ENCODE measurements around the gene GPC4.

DNA sequence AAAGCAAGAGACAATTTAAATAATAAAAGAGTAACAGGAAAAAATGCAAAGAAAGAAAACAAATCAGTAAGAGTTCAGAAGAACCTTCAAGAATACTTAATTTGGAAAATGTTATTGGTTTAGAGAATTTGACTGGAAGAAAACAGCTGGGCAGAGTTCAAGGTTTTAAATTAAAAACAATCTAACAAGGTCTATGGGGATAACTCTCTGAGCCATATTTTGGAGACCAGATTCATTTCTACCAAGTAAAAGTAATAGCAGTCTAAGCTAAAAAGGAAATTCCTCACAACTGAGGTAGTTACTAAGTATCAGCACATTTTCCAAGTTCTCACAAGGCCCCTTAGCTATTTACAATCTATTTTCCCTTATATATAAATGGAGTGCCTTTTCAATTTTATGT, 114.7 kb downstream of the GPC4 start:
- TF ChIP-seq, protein P1, sequence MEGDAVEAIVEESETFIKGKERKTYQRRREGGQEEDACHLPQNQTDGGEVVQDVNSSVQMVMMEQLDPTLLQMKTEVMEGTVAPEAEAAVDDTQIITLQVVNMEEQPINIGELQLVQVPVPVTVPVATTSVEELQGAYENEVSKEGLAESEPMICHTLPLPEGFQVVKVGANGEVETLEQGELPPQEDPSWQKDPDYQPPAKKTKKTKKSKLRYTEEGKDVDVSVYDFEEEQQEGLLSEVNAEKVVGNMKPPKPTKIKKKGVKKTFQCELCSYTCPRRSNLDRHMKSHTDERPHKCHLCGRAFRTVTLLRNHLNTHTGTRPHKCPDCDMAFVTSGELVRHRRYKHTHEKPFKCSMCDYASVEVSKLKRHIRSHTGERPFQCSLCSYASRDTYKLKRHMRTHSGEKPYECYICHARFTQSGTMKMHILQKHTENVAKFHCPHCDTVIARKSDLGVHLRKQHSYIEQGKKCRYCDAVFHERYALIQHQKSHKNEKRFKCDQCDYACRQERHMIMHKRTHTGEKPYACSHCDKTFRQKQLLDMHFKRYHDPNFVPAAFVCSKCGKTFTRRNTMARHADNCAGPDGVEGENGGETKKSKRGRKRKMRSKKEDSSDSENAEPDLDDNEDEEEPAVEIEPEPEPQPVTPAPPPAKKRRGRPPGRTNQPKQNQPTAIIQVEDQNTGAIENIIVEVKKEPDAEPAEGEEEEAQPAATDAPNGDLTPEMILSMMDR (IDR thresholded peaks at IDR 0.05) = no peak
- no peak for TF ChIP-seq POLR2A (IDR thresholded peaks at IDR 0.05)
- no peak for TF ChIP-seq POLR2AphosphoS5 (IDR thresholded peaks at IDR 0.05)

All from prostate gland (tissue), 2 donors.